ENCODE measurements around the gene DR1. TPM values are rescaled to one million over a fixed set of nuclear protein-coding genes. Genes with fewer than 3 reads are reported as not detected.
A peak's percentile ranks its signal among the peaks of the same experiment; 100 is the strongest.
"Not testable (repeated sequence)": the region's sequence is repeated elsewhere in the genome, so short reads cannot be mapped to it uniquely, and the experiment has no call there.

Gene DR1
- polyA plus RNA-seq, 1 donor, result 55.0 TPM

DNA sequence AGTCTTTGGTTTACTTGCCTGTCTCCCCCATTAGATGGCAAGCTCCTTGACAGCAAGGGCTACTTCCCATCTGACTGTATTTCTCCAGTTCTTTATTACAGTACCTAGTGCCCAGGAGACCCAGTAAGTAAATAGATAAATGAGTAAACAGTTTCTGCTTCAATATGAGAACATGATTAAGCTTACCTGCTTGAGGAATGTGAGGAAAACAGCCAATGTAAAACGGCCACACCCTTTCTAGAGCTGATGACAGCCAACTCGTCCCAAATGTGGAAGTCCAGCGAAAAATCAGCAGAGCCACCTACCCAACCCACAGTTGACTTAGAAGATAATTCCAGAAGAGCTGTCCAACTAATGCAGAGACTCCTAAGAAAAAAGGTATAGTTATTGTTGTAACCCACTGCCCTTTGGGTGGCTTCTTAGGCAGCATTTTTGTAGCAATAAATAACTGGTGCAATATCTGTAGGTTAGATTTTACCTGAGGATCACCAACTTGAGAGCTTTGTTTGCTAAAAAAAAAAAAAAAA, 6.5 kb upstream of the DR1 start:
- no peak for DNase-seq (ENCODE audit: low read depth)

GRCh38 chr1:93340090-93340489, 5.6 kb upstream of the DR1 start:
- no peak for DNase-seq (ENCODE audit: low read depth)

GRCh38 chr1:93344484-93344883, 1.2 kb upstream of the DR1 start:
- DNase-seq (ENCODE audit: low read depth), result no peak

GRCh38 chr1:93344886-93345632, 648 bp upstream of the DR1 start:
- DNase-seq (ENCODE audit: low read depth), result peak; percentile 19

GRCh38 chr1:93346421-93346993, 800 bp downstream of the DR1 start:
- no peak for DNase-seq (ENCODE audit: low read depth)

DNA sequence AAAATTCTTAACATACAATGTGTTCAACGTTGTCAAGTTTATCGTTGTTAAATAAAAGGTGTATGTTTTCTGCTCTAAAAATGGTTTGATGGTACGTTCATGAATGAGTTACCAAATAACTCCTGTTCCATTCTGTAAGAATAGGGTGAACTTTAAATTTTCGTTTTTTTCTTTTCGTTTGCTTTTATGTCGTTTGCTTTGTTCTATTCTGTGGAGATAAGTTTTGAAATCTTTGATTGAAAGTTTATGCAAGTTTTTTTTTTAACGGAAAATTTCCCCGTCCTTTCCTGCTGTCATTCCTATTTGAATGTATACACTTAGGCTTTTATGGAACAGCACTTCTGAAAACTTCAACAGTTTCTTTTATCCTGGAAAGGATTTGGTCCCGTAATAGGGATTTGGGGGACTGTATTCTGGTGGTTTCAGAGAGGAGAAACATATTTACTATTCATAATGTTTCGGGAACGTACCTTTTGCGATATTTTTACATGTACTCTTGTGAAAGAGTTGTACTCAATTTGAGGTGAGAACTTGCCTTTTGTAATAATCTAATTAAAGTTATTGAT, 1.7 kb downstream of the DR1 start:
- DNase-seq (ENCODE audit: low read depth), result no peak

DNA sequence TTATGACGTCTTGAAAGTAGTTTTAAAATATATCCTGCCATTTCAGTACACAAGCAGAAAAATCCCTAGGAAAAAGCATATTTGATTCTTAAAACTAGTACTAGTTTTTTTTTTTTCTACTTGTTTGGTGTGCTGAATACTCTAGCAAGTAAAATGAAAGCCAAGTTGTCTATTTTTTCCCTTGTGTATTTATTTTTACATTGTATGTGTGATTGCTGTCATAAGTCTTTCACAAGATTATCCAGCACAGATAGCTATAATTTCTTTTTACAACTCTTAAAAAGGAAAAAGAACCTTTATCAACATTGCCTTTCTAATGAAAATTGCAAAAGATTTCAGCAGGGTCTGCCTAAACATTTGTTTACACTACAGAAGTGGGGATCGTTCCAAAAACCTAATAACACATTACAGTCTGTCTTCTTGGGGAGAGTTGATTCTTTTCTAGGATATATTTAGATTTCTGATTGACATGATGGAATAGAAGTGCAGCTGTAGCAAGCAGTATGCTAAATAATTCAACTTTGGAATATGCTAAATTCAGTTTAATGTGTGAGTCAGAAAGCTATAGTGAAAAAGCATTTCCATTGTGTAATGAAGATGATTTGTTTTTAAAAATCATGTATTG, 2.5 kb downstream of the DR1 start:
- no peak for DNase-seq (ENCODE audit: low read depth)

DNA sequence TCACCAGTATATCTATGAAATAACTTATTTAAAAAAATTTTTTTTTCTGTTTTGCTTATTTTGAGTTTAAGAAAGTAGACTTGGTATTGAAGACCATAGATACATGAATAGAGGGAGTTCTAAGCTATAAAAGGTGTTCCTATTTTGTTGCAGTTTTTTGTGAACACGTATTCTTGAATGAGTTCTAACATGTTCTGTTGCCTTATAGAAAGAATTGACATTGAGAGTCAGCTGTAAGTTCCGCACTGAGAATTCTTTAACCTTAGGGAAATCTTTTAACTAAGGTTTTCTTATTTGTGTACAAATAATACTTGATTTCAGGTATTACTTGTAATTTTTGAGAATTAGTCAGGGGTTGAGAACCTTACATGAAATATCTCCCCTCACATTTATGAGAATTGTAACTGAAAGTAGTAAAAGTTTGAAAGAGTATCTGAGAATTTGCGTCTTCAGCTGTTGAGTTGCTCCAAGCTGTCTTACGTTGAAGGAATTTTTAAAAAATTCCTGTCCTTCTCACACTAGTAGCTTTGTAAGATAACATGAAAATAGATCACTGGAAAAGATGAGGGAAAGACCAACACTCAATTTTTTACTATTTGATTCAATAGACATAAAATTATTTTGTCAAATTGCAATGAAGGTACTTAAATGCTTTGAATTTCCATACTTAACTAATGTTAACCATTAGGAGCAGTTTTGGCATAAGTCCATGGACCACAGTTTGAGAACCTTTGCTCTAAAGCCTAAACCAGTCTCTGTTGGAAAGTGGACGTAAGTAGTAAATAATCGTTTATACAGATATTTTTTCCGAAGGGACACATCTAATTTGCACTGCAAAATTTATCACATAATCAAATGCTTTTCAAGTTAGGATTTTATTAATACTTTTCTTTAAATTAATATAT, 3.8 kb downstream of the DR1 start:
- DNase-seq (ENCODE audit: low read depth), result no peak

DNA sequence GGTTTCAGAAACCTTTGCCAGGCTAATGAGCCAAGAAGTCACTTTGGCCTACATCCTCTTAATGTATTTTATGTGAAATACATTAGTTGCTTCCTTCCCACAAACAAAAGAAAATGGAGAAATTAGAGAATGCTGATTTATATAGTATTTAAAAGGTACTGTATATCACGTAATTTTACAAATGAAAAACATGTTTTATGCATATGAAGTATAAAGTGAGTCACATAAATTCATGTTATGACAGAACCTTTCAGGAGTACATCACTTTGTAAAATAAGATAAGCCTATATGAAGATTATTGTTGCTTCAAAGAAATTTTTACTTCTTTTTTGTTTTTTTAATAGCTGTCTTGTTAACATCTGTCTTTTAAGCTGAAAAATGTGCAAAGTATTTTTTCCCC, 4.6 kb downstream of the DR1 start:
- no peak for DNase-seq (ENCODE audit: low read depth)

- no peak for DNase-seq (ENCODE audit: low read depth)
These were observed 5.2 kb downstream of the DR1 start for GRCh38 chr1:93350875-93351274.

GRCh38 chr1:93351346-93351745, 5.6 kb downstream of the DR1 start:
- not testable (repeated sequence) for DNase-seq (ENCODE audit: low read depth)

GRCh38 chr1:93352376-93352775, 6.7 kb downstream of the DR1 start:
- DNase-seq (ENCODE audit: low read depth), result no peak

- DNase-seq (ENCODE audit: low read depth), result no peak
These were observed 7.6 kb downstream of the DR1 start for GRCh38 chr1:93353286-93353685.

DNA sequence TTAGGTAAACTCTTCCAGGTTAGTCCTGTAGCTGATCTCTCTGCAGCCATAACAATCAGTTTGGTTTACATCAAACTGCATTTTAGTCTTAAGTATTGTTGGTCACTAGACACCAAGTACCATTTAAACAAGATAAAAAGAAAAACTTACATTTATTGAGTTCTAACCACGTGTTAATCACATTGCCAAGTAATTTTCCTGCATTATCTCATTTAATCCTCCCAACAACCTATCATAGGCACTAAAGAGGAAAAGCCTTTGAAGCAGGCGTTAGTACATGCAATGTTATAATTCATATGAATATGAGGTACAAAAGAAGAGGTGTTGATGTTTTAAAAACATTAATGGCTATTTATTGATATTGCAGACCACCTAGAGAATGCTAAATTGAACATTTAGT, 9.0 kb downstream of the DR1 start:
- DNase-seq (ENCODE audit: low read depth), result no peak

GRCh38 chr1:93357242-93357641, 11.5 kb downstream of the DR1 start:
- no peak for DNase-seq (ENCODE audit: low read depth)

GRCh38 chr1:93358293-93358692, 12.6 kb downstream of the DR1 start:
- no peak for DNase-seq (ENCODE audit: low read depth)

DNA sequence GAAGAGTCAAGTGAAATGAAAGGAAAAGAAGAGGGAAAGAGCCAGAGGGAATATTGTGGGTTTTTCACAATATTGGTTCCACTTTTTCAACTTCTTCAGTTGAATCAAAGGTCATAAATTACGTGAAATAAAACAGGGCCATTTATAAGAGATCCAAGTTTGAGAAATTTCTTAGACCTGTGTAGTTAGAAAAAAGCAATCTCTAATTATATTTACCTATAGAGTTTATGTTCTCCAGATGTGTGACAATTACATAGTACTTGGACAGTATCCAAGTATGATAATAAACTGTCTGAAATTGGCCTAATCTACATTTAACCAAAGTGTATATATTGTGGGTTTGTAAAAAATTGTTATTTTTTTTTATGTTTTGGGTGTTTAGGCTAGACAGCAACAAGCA, 14.4 kb downstream of the DR1 start:
- DNase-seq (ENCODE audit: low read depth), result no peak

DNA sequence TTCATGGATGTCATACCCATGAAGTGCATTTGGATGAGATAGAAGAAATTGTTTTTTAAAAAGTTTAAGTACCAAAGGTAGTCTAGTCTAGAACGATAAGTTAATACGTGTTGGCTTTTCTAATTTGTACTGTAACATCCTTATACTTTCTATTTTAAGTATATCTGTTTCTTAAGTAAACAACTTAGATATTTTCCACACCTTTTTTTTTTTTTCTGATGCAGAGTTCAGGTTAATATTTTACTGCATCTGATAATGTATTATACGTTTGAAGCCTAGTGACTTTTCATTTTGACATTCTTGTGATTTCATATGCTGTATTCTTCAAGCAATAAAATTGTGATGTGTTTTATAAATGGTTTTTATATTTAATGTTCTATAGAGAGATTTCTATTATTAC, 16.5 kb downstream of the DR1 start:
- DNase-seq (ENCODE audit: low read depth), result no peak

DNA sequence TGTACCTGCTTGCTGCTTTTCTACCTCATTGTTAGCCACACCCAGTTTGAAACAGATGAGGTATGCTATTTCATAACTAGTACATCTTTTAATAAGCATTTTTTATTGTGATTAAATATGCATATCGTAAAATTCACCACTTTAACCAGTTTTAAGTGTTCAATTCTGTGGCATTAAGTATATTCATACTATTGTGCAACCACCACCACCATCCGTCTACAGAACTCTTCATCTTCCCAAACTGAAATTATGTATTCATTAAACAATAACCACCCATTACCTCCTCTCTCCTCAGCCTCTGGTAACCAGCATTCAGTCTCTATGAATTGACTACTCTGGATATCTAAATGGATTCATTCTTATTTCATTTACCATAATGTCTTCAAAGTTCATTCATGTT, 20.1 kb downstream of the DR1 start:
- DNase-seq (ENCODE audit: low read depth), result no peak

DNA sequence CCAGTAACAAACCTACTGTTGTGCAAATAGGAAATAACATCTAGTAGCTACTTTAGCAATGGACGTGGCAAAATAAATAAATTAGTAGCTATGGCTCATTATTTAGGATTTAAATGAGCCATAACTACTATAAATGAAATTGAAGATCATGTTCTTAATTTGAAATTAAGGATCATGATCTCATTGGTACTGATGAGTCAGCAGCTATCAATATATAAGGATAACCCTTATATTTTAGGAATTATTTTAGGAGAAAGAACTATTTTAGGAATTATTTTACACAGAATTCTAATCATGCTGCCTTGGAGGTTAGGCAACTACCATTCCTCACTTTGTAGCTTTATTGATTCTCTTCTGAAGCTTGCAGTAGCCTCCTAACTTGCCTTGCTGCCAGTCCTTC, 24.0 kb downstream of the DR1 start:
- DNase-seq (ENCODE audit: low read depth), result no peak

- no peak for DNase-seq (ENCODE audit: low read depth)
These were observed 28.8 kb downstream of the DR1 start for GRCh38 chr1:93374334-93375106.
